OCI-LY1 (cell line): Measurements from ENCODE around the gene EML1.

ENCODE experiments used
- CTCF ChIP-seq: fragments of 200-600 bp; sonication (generic), shearing (Covaris generic); IDR thresholded peaks from 2 replicates; pipeline ENCODE4 v1.5.1; 2017; ENCODE audit warnings: mild to moderate bottlenecking, antibody characterized with exemption, low read length, moderate library complexity, mixed read lengths
- EZH2 ChIP-seq: fragments of 200-600 bp; sonication (generic), shearing (Covaris generic); IDR thresholded peaks from 2 replicates; pipeline ENCODE4 v1.8.0; 2017; ENCODE audit warnings: borderline replicate concordance, mixed run types, mild to moderate bottlenecking, antibody characterized with exemption, low read length, moderate library complexity, mixed read lengths

GRCh38 chr14:99781853-99782610, 11.2 kb upstream of the EML1 start:
- TF ChIP-seq CTCF, result no peak
- no peak for TF ChIP-seq EZH2
